ENCODE results near the gene WBP11. TPM values are rescaled to one million over a fixed set of nuclear protein-coding genes. Genes with fewer than 3 reads are reported as not detected.

Gene WBP11
- total and polyA plus RNA-seq, 2 of the 13 experiments (the other 11 are each of a cell fraction or from before 2014, with no cell fraction given), result 7.6 to 31.0 TPM

DNA sequence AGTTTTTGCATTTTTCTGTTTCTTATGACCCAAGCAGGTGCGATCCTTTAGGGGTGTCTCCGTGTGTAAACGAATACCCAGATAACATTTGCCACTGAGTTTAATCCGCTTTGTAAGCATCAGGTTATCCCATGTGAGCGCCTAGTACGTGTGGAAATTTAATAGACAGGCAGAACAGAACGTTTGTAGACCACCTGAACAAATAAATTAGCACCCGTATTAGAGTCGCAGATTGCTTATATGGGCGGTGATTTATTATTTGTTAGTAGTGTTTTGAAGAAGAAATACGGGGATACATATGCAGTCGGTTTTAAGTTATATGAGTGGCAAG lies 517 bp upstream of the WBP11 start (continued):
- TF ChIP-seq PLRG1 (conservative IDR thresholded peaks at IDR 0.05), result no peak
- TF ChIP-seq, protein P1, sequence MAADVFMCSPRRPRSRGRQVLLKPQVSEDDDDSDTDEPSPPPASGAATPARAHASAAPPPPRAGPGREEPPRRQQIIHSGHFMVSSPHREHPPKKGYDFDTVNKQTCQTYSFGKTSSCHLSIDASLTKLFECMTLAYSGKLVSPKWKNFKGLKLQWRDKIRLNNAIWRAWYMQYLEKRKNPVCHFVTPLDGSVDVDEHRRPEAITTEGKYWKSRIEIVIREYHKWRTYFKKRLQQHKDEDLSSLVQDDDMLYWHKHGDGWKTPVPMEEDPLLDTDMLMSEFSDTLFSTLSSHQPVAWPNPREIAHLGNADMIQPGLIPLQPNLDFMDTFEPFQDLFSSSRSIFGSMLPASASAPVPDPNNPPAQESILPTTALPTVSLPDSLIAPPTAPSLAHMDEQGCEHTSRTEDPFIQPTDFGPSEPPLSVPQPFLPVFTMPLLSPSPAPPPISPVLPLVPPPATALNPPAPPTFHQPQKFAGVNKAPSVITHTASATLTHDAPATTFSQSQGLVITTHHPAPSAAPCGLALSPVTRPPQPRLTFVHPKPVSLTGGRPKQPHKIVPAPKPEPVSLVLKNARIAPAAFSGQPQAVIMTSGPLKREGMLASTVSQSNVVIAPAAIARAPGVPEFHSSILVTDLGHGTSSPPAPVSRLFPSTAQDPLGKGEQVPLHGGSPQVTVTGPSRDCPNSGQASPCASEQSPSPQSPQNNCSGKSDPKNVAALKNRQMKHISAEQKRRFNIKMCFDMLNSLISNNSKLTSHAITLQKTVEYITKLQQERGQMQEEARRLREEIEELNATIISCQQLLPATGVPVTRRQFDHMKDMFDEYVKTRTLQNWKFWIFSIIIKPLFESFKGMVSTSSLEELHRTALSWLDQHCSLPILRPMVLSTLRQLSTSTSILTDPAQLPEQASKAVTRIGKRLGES (CRISPR knock-in tag; IDR thresholded peaks at IDR 0.05; ENCODE audit: borderline replicate concordance), result no peak
- TF ChIP-seq ZNF792 (CRISPR knock-in tag; IDR thresholded peaks at IDR 0.05), result no peak
- TF ChIP-seq ZNF816 (CRISPR knock-in tag; IDR thresholded peaks at IDR 0.05; ENCODE audit: borderline replicate concordance), result peak; percentile 66; the same call in 1 of the 2 replicates
- TF ChIP-seq RBFOX2 (IDR thresholded peaks at IDR 0.05; ENCODE audit: low read depth, low read length), result peak; percentile 49; the same call in 1 of the 2 replicates

DNA sequence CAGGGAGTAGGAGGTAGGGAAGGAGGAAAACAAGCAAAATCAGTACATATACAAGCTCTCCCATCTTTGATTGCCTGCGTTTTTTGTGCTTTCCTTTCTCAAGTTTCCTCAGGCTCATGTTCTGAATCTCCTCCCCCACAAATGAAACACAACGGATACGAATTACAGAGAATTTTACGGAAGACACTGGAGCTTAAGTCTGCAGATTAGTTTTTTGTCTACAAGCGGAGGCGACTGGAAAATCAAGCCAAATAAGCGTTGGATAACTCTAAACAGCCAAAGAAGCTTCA lies 612 bp downstream of the WBP11 start:
- DNase-seq (ENCODE audit: low spot score) (no peak), ATAC-seq (no peak), FAIRE-seq (no peak)
- Histone ChIP-seq H4K20me1 (ENCODE audit: insufficient read depth, low read length) (no peaks in the 10 kb centered on the region; the same call in 1 of the 2 replicates), H3K27me3 (ENCODE audit: control insufficient read depth in 1 of 2, insufficient read depth in 2 of 2, low read length in 2 of 2) (no peaks in the 10 kb centered on the region; a peak in 1 of 5 replicates), H3K27ac (ENCODE audit: extremely low read length, insufficient read depth, low read length) (peak overlapping the region; percentile 83), H3K36me3 (replicated peaks in 1 of 2; ENCODE audit: control insufficient read depth in 1 of 2, insufficient read depth in 2 of 2, low read length in 2 of 2) (peaks cover 7 to 23% of the 10 kb centered on the region in 2 experiments; a peak in 4 of 5 replicates), H3K4me2 (ENCODE audit: low read depth, low read length) (peak overlapping the region; percentile 85), H3K9me3 (ENCODE audit: low read length) (no peaks in the 10 kb centered on the region), H3K4me1 (ENCODE audit: insufficient read depth, low read length) (peaks cover 33% of the 10 kb centered on the region), H2AFZ (ENCODE audit: low read length) (no peak overlapping the region), H3K9ac (ENCODE audit: insufficient read depth, low read depth, low read length) (peak overlapping the region; percentile 96), H3K79me2 (ENCODE audit: insufficient read depth, low read length) (peaks cover 54% of the 10 kb centered on the region), H3K4me3 (replicated peaks in 1 of 3; ENCODE audit: insufficient read depth in 1 of 3, low read depth in 2 of 3, low read length in 3 of 3) (peak overlapping the region; percentile 92 to 97 (median 96))
- POLR2A ChIA-PET, result interaction anchor here (1.2 to 3.0 kb wide), 8 partner anchors 18 to 41 kb away, joined by 3 to 71 read pairs (median 8); partner anchors contain the start of gene ART4
- intact Hi-C loops (cut with micrococcal nuclease; ENCODE audit: unreplicated experiment), result loop anchor here (1.0 to 2.0 kb wide), 2 partner anchors 31 to 40 kb away; partner anchors contain the start of gene ART4
- CTCF ChIA-PET (ENCODE audit: low intra/inter-chr PET ratio, low total read pairs), result no interaction called here
- WGBS (ENCODE audit: low lambda C conversion rate), result 1% methylated on average over 7 of the region's 7 CpGs
- no TSS peak for BruUV-seq (replicated peaks)
- in situ Hi-C loops (cut with HindIII; ENCODE audit: extremely low pct_ligation_motif_present, low pct_unique_long_range_greater_than_20kb), result no loop called here
- TF ChIP-seq HOXA7 (CRISPR knock-in tag; IDR thresholded peaks at IDR 0.05) (no peak), ZNF543 (CRISPR knock-in tag; IDR thresholded peaks at IDR 0.05) (no peak), ZNF354B (CRISPR knock-in tag; IDR thresholded peaks at IDR 0.05) (no peak), EED (CRISPR knock-in tag; IDR thresholded peaks at IDR 0.05) (no peak), ZNF589 (CRISPR knock-in tag; conservative IDR thresholded peaks at IDR 0.05) (no peak), PCBP2 (optimal IDR thresholded peaks at IDR 0.05; ENCODE audit: low read depth, low read length, poor library complexity, severe bottlenecking) (no peak), PHF20 (CRISPR knock-in tag; IDR thresholded peaks at IDR 0.05) (no peak)
- TF ChIP-seq, protein P2, sequence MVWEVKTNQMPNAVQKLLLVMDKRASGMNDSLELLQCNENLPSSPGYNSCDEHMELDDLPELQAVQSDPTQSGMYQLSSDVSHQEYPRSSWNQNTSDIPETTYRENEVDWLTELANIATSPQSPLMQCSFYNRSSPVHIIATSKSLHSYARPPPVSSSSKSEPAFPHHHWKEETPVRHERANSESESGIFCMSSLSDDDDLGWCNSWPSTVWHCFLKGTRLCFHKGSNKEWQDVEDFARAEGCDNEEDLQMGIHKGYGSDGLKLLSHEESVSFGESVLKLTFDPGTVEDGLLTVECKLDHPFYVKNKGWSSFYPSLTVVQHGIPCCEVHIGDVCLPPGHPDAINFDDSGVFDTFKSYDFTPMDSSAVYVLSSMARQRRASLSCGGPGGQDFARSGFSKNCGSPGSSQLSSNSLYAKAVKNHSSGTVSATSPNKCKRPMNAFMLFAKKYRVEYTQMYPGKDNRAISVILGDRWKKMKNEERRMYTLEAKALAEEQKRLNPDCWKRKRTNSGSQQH (CRISPR knock-in tag; IDR thresholded peaks at IDR 0.05; ENCODE audit: low read depth), result 0 out of 2 replicates have a peak, but pooled peaks have one; percentile 5
- TF ChIP-seq, protein P3, sequence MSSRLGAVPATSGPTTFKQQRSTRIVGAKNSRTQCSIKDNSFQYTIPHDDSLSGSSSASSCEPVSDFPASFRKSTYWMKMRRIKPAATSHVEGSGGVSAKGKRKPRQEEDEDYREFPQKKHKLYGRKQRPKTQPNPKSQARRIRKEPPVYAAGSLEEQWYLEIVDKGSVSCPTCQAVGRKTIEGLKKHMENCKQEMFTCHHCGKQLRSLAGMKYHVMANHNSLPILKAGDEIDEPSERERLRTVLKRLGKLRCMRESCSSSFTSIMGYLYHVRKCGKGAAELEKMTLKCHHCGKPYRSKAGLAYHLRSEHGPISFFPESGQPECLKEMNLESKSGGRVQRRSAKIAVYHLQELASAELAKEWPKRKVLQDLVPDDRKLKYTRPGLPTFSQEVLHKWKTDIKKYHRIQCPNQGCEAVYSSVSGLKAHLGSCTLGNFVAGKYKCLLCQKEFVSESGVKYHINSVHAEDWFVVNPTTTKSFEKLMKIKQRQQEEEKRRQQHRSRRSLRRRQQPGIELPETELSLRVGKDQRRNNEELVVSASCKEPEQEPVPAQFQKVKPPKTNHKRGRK (CRISPR knock-in tag; IDR thresholded peaks at IDR 0.05), result no peak
- TF ChIP-seq, protein P4, sequence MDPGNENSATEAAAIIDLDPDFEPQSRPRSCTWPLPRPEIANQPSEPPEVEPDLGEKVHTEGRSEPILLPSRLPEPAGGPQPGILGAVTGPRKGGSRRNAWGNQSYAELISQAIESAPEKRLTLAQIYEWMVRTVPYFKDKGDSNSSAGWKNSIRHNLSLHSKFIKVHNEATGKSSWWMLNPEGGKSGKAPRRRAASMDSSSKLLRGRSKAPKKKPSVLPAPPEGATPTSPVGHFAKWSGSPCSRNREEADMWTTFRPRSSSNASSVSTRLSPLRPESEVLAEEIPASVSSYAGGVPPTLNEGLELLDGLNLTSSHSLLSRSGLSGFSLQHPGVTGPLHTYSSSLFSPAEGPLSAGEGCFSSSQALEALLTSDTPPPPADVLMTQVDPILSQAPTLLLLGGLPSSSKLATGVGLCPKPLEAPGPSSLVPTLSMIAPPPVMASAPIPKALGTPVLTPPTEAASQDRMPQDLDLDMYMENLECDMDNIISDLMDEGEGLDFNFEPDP (CRISPR knock-in tag; conservative IDR thresholded peaks at IDR 0.05), result 0 out of 2 replicates have a peak, but pooled peaks have one; percentile 28
- TF ChIP-seq, protein P5, sequence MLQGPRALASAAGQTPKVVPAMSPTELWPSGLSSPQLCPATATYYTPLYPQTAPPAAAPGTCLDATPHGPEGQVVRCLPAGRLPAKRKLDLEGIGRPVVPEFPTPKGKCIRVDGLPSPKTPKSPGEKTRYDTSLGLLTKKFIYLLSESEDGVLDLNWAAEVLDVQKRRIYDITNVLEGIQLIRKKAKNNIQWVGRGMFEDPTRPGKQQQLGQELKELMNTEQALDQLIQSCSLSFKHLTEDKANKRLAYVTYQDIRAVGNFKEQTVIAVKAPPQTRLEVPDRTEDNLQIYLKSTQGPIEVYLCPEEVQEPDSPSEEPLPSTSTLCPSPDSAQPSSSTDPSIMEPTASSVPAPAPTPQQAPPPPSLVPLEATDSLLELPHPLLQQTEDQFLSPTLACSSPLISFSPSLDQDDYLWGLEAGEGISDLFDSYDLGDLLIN (CRISPR knock-in tag; IDR thresholded peaks at IDR 0.05; ENCODE audit: borderline replicate concordance), result no peak
